HepG2 (cell line): ENCODE measurements around the gene STX1B. TPM values are rescaled to one million over a fixed set of nuclear protein-coding genes. Genes with fewer than 3 reads are reported as not detected.

Experiments
- AFF4 ChIP-seq: sonication (generic); formaldehyde crosslinking; IDR thresholded peaks from 2 replicates; pipeline ENCODE4 v1.4.0; 2020; ENCODE audit warnings: missing genetic modification reagents
- ARNT ChIP-seq: fragments of 450-650 bp; IDR thresholded peaks from 2 replicates; pipeline ENCODE4 v1.6.1; 2017
- EED ChIP-seq: sonication (generic); formaldehyde crosslinking; IDR thresholded peaks from 2 replicates; pipeline ENCODE4 v1.5.0; 2020; ENCODE audit warnings: mild to moderate bottlenecking, missing genetic modification reagents
- ELF3 ChIP-seq: IDR thresholded peaks from 2 replicates; pipeline ENCODE4 v1.6.1; 2016; ENCODE audit warnings: missing genetic modification reagents, missing compliant biosample characterization
- HIC2 ChIP-seq: sonication (generic); formaldehyde crosslinking; IDR thresholded peaks from 2 replicates; pipeline ENCODE4 v1.9.0; 2022; ENCODE audit warnings: low read depth, missing genetic modification reagents
- KDM5A ChIP-seq: fragments of 200-600 bp; sonication (generic); IDR thresholded peaks from 2 replicates; pipeline ENCODE4 v1.7.0; 2018; ENCODE audit warnings: antibody characterized with exemption, mild to moderate bottlenecking, low read length, borderline replicate concordance
- MTERF4 ChIP-seq: sonication (generic); formaldehyde crosslinking; IDR thresholded peaks from 2 replicates; pipeline ENCODE4 v1.8.0; 2023; ENCODE audit warnings: mild to moderate bottlenecking, missing genetic modification reagents
- MYNN ChIP-seq: sonication (generic); formaldehyde crosslinking; IDR thresholded peaks from 2 replicates; pipeline ENCODE4 v1.4.0; 2020; ENCODE audit warnings: mild to moderate bottlenecking, low read depth, missing genetic modification reagents
- STAT5B ChIP-seq: sonication (generic); formaldehyde crosslinking; IDR thresholded peaks from 2 replicates; pipeline ENCODE4 v1.4.0; 2020; ENCODE audit warnings: missing genetic modification reagents
- ZBTB44 ChIP-seq: sonication (generic); formaldehyde crosslinking; IDR thresholded peaks from 2 replicates; pipeline ENCODE4 v1.4.0; 2020; ENCODE audit warnings: missing genetic modification reagents
- ZFP37 ChIP-seq: sonication (generic); formaldehyde crosslinking; IDR thresholded peaks from 2 replicates; pipeline ENCODE4 v1.4.0; 2020; ENCODE audit warnings: missing genetic modification reagents, borderline replicate concordance
- ZNF564 ChIP-seq: sonication (generic); formaldehyde crosslinking; IDR thresholded peaks from 2 replicates; pipeline ENCODE4 v1.8.1; 2023; ENCODE audit warnings: mild to moderate bottlenecking, missing genetic modification reagents
- ZNF660 ChIP-seq: sonication (generic); formaldehyde crosslinking; IDR thresholded peaks from 2 replicates; pipeline ENCODE4 v1.5.1; 2020; ENCODE audit warnings: mild to moderate bottlenecking, low read depth, missing genetic modification reagents, borderline replicate concordance
- ZNF740 ChIP-seq: sonication (generic); formaldehyde crosslinking; IDR thresholded peaks from 2 replicates; pipeline ENCODE4 v1.4.0; 2020; ENCODE audit warnings: missing genetic modification reagents
- polyA plus RNA-seq, 8 experiments: library from polyadenylated mRNA; depleted of rRNA in 3 of 8; stranded (reverse) in 7 of 8; unstranded in 1 of 8; fragments of >200 nt; fragmentation: Illumina TruSeq in 4 of 8; extraction: Trizol in 4 of 8; gene quantifications; 2 replicates each; pipeline versions ENCODE4 v1.2.1 to v1.2.3, GENCODE V29; 2011 to 2016; ENCODE audit warnings: low read depth in 4 of 8, missing spikeins in 1 of 8, mixed read lengths in 1 of 8; ENCODE audit not compliant: insufficient read depth in 1 of 8
- total RNA-seq, 5 experiments: library from RNA; depleted of rRNA; stranded (reverse); fragments of >200 nt; fragmentation: Illumina TruSeq; extraction: Trizol; gene quantifications; 2 replicates each; pipeline ENCODE4 v1.2.3, GENCODE V29; 2016; ENCODE audit warnings: low read depth in 1 of 5

STX1B gene
- total and polyA plus RNA-seq, 2 of the 13 experiments (the other 11 are each of a cell fraction or from before 2014, with no cell fraction given), result 2.1 to 3.0 TPM

GRCh38 chr16:30956601-30957455 lies 53.6 kb downstream of the STX1B start (continued):
- TF ChIP-seq MTERF4 (CRISPR knock-in tag) (peak; percentile 49; the same call in 1 of the 2 replicates), ZNF740 (peak; percentile 53; the same call in 1 of the 2 replicates), ZNF564 (CRISPR knock-in tag) (0 out of 2 replicates have a peak, but pooled peaks have one; percentile 21), AFF4 (CRISPR knock-in tag) (no peak; the same call in 1 of the 2 replicates), ZNF660 (CRISPR knock-in tag) (no peak), ZFP37 (CRISPR knock-in tag) (0 out of 2 replicates have a peak, but pooled peaks have one; percentile 53), ELF3 (peak; percentile 38; the same call in 1 of the 2 replicates), EED (0 out of 2 replicates have a peak, but pooled peaks have one; percentile 41), STAT5B (CRISPR knock-in tag) (0 out of 2 replicates have a peak, but pooled peaks have one; percentile 12), ARNT (no peak), MYNN (0 out of 2 replicates have a peak, but pooled peaks have one; percentile 45), KDM5A (no peak), HIC2 (CRISPR knock-in tag) (no peak), ZBTB44 (no peak)
